Thyroid gland (tissue), 4 donors: ENCODE measurements around the gene INTS7. TPM values are rescaled to one million over a fixed set of nuclear protein-coding genes. Genes with fewer than 3 reads are reported as not detected.

Experiments used
- DNase-seq, 2 donors: peaks; one replicate each; pipeline ENCODE4 v3.0.0-alpha.2; 2019
- H3K27ac ChIP-seq, 3 donors: fragments of 200-600 bp; sonication (generic); 1 replicate in 2 of 3; 2 replicates in 1 of 3; pipeline ENCODE4 v1.5.1; 2016 to 2019; ENCODE audit warnings: mild to moderate bottlenecking in 1 of 3, moderate library complexity in 1 of 3
- H3K27me3 ChIP-seq: fragments of 200-600 bp; sonication (generic); one replicate; pipeline ENCODE4 v1.5.1; 2019
- H3K36me3 ChIP-seq, 2 donors: fragments of 200-600 bp; sonication (generic); one replicate each; pipeline ENCODE4 v1.5.1; 2016 to 2019
- H3K4me1 ChIP-seq, 2 donors: fragments of 200-600 bp; sonication (generic); one replicate each; pipeline ENCODE4 v1.5.1; 2017 to 2019
- H3K4me3 ChIP-seq, 3 donors: fragments of 200-600 bp; sonication (generic); replicated peaks in 1 of 3; 1 replicate in 2 of 3; 2 replicates in 1 of 3; pipeline ENCODE4 v1.5.1; 2016; ENCODE audit warnings: mild to moderate bottlenecking in 1 of 3
- H3K9me3 ChIP-seq: fragments of 200-600 bp; sonication (generic); one replicate; pipeline ENCODE4 v1.5.1; 2017
- POLR2A ChIP-seq, 2 donors: fragments of 450-650 bp; IDR thresholded peaks; one replicate each; pipeline ENCODE4 v1.6.1; 2017; ENCODE audit warnings: antibody characterized with exemption in 2 of 2, mild to moderate bottlenecking in 2 of 2, moderate library complexity in 1 of 2
- WGBS, 2 donors: methylation state at CpG; one replicate each; pipeline ENCODE4 v1.1.5; 2017; 5-methylcytosine and 5-hydroxymethylcytosine counted together
- intact Hi-C: fragments of 100-400 bp; cut with DNase I; formaldehyde crosslinking; loops from one replicate; pipeline ENCODE4 v1.15.1; 2023
- total RNA-seq, 4 donors: library from RNA; depleted of rRNA; stranded (reverse); fragments of >200 nt; gene quantifications; one replicate each; pipeline ENCODE4 v1.2.3, GENCODE V29; 2016
- TF ChIP-seq, protein P1 (sequence below), 6 experiments: fragments of 200-600 bp in 3 of 6; fragments of 450-650 bp in 3 of 6; sonication (generic) in 3 of 6; IDR thresholded peaks; one replicate each; pipeline ENCODE4 v1.5.1; 2016 to 2019; ENCODE audit warnings: antibody characterized with exemption in 6 of 6, mild to moderate bottlenecking in 2 of 6, inconsistent platforms in 1 of 6, moderate library complexity in 1 of 6

INTS7 gene
- total RNA-seq, 4 donors from 2014 or later: 14.8 to 22.6 (median 19.5) TPM

DNA sequence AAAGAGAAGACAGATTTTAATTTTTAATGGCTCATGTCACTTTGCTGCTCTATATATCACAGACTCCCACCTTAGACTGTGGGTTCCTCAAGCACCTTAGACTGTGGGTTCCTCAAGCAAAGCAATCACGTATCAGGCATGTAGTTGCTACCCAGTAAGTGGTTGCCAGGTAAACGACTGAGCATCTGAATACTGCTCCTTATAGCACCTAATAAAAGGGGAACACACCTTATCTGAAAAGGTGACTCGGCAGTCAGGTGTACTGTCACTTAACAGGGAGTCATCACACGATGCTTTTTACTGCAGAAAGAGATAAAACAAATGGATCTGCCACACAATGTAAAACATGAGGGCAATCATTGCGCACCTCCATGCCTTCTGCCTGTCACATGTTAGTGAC lies 112.3 kb downstream of the INTS7 start:
- peaks cover 0 to 11% of the 10 kb centered on the region in 2 donors for H3K4me1 ChIP-seq
- H3K36me3 ChIP-seq: no peaks in the 10 kb centered on the region
- DNase-seq: no peak
- no peak overlapping the region for H3K4me3 ChIP-seq
- H3K9me3 ChIP-seq: no peaks in the 10 kb centered on the region
- intact Hi-C loops: no loop called here
- no peak for TF ChIP-seq POLR2A (IDR thresholded peaks at IDR 0.05)
- TF ChIP-seq, protein P1, sequence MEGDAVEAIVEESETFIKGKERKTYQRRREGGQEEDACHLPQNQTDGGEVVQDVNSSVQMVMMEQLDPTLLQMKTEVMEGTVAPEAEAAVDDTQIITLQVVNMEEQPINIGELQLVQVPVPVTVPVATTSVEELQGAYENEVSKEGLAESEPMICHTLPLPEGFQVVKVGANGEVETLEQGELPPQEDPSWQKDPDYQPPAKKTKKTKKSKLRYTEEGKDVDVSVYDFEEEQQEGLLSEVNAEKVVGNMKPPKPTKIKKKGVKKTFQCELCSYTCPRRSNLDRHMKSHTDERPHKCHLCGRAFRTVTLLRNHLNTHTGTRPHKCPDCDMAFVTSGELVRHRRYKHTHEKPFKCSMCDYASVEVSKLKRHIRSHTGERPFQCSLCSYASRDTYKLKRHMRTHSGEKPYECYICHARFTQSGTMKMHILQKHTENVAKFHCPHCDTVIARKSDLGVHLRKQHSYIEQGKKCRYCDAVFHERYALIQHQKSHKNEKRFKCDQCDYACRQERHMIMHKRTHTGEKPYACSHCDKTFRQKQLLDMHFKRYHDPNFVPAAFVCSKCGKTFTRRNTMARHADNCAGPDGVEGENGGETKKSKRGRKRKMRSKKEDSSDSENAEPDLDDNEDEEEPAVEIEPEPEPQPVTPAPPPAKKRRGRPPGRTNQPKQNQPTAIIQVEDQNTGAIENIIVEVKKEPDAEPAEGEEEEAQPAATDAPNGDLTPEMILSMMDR (IDR thresholded peaks at IDR 0.05): no peak
- H3K27ac ChIP-seq: no peak overlapping the region
- WGBS, 2 donors: 86 to 87% methylated on average over 5 of the region's 5 CpGs
- H3K27me3 ChIP-seq: no peaks in the 10 kb centered on the region

DNA sequence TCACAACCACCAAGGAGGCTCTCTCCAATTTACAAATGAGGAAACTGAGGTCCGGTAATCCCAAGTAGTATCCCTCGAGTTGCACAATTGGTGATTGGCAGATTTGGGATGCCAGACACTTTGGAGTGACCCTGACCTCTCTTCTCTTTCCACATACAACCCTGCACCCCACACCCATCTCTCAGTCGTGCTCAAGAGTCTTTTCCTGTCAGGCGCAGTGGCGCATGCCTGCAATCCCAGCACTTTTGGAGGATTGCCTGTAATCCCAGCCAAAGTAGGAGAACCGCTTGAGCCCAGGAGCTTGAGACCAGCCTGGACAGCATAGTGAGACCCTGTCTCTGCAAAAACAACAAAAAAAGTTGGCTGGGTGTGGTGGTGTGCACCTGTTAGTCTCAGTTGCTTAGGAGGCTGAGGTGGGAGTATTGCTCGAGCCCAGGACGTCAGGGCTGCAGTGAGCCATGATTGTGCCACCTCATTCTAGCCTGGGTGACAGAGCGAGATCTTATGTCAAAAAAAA lies 113.7 kb downstream of the INTS7 start:
- Histone ChIP-seq H3K36me3 (no peaks in the 10 kb centered on the region), H3K9me3 (no peaks in the 10 kb centered on the region), H3K27ac (no peak overlapping the region), H3K27me3 (no peaks in the 10 kb centered on the region), H3K4me1 (peaks cover 0 to 11% of the 10 kb centered on the region in 2 donors), H3K4me3 (no peak overlapping the region)
- no peak for TF ChIP-seq POLR2A (IDR thresholded peaks at IDR 0.05)
- TF ChIP-seq, protein P1 (IDR thresholded peaks at IDR 0.05): no peak
- 92% methylated on average over 9 of the region's 9 CpGs for WGBS, 2 donors
- DNase-seq: no peak
- intact Hi-C loops: no loop called here

DNA sequence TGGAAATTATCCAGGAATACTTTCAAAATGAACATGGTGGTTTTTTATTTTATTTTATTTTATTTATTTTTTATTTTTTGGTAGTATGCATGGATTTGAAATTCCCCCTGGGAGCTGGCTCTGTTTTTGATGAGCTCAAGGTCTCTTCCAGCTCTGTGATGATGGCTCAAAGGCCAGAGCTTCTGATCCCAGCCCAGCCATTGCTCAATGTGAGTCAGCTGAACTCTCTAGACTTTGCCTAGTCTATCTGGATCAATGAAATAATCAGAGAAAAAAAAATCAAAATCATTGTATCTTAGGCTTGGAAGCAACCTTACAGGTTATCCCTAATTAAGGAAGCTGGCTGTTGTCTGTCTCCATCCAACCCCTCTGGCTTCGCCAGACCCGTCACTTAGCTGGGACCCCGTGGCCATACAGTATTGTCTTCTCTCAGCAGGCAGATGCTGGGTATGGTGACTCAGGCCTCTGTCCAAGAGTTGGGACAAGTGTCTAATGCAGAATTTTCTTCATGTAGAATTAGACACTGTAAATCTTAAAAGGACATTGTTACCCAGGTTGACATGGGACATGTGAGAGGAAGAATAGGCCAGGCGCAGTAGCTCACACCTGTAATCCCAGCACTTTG lies 114.6 kb downstream of the INTS7 start:
- Histone ChIP-seq H3K27ac (no peak overlapping the region), H3K36me3 (no peaks in the 10 kb centered on the region), H3K9me3 (no peaks in the 10 kb centered on the region), H3K27me3 (no peaks in the 10 kb centered on the region), H3K4me3 (no peak overlapping the region), H3K4me1 (peaks cover 0 to 11% of the 10 kb centered on the region in 2 donors)
- DNase-seq: no peak
- WGBS, 2 donors: 90 to 94% methylated on average over 4 of the region's 4 CpGs
- intact Hi-C loops: no loop called here
- no peak for TF ChIP-seq POLR2A (IDR thresholded peaks at IDR 0.05)
- TF ChIP-seq, protein P1 (IDR thresholded peaks at IDR 0.05): no peak

DNA sequence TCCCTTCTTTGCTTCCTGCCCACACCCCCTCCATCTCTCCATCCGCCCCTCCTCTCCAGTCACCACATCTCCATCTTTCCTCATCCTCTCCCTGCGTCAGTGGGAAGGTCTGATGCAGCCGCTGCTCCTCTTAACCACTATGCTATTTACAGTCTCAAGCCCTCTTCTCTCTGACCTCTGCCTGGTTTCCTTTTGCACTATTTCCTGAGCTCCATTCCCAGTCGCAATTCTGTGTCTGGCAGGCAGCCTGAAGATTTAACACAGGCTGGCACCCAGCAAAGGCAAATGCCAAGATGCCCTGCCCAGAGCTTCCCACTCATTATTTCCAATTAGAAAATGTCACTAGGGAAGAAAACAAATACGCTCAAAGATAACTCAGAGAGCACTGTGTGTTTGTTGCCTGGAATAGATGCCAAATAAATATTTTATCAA lies 115.2 kb downstream of the INTS7 start:
- 48 to 53% methylated on average over 5 of the region's 5 CpGs for WGBS, 2 donors

More for the DNA sequence above, 115.2 kb downstream of the INTS7 start:
- Histone ChIP-seq H3K9me3 (no peaks in the 10 kb centered on the region), H3K27me3 (no peaks in the 10 kb centered on the region), H3K4me3 (no peak overlapping the region), H3K27ac (no peak overlapping the region), H3K36me3 (no peaks in the 10 kb centered on the region), H3K4me1 (peaks cover 0 to 11% of the 10 kb centered on the region in 2 donors)
- intact Hi-C loops: no loop called here
- TF ChIP-seq, protein P1 (IDR thresholded peaks at IDR 0.05): no peak
- TF ChIP-seq POLR2A (IDR thresholded peaks at IDR 0.05): no peak
- DNase-seq: peak; percentile 20 to 41
